Pulmonary artery endothelial cell (primary cell): ENCODE measurements around the gene CLTCL1. TPM values are rescaled to one million over a fixed set of nuclear protein-coding genes. Genes with fewer than 3 reads are reported as not detected.
"Not testable (repeated sequence)": the region's sequence is repeated elsewhere in the genome, so short reads cannot be mapped to it uniquely, and the experiment has no call there.

ENCODE experiments used
- DNase-seq: peaks from one replicate; pipeline ENCODE4 v3.0.0-alpha.2; 2011; ENCODE audit warnings: low read depth, low spot score
- total RNA-seq: library from RNA; depleted of rRNA; stranded (reverse); fragments of >200 nt; gene quantifications from 2 replicates; pipeline ENCODE4 v1.2.3, GENCODE V29; 2014

The CLTCL1 gene
- total RNA-seq, 1 donor from 2014 or later: 4.4 TPM

DNA sequence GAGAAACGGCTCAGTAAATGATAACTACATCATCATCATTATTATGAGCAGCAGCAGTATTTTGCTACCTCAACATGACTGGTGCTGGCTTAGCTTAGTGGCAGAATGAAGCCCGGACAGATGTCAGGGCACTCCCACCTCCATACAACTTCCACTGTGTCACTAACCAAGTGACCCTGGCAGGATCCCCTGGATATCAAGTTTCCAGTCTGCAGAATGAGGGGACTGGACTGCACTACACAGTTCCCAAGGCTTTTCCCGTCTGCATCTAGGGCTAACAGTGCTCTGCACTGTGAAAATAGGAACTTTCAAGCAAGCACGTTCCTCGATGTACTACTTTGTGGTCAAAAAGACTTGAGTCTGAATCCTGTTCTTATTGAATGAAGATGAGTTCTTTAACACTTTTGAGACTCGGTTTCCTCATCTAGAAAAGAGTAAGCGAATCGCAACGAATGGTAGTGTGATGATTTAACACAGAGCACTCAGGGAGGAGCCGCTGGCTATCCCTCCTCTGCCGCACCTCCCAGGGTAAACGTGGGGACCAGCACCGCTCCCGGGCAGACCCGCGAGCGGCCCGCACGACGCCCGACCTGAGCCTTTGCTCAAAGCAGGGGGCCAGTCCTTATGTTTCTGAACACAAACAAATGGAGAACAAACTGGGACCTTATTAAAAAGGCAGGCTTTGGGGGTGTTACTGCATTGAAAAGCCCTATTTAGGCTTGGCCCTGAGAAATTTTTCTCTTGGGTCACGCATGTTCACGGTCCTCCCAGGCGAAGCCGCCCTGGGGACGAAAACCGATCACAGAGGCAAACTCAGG lies 910 bp downstream of the CLTCL1 start:
- DNase-seq: no peak

DNA sequence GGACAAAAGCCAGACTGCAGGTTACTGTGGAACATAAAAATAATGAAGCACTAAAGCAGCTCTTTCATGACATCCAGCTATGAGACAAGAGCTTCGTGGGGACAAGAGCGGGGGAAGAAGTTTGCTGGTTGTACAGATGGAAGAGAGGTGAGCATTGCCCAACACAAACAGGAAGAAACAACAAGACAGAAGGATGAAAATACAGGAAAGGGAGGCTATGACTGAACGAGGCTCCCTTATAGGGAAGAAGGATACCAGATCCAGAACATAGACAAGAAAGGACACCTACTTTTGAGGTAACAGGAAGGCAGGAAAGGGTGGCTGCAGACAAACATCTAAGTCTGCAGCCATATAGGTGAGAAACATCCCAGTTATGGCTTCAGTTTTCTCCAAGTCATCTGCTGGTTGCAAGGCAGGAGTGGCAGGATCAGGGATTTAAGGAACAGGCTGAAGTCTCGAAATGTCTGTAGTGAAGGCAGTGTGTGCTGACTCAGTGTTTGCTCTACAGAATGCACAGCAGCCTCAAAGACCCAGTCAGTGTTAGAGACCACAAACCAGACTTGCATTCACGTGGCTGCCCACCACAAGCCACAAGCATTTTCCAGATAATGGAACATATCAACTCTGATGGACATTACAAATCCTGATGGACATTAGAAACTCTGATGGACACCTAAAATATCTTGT lies 1.9 kb downstream of the CLTCL1 start:
- DNase-seq: no peak

DNA sequence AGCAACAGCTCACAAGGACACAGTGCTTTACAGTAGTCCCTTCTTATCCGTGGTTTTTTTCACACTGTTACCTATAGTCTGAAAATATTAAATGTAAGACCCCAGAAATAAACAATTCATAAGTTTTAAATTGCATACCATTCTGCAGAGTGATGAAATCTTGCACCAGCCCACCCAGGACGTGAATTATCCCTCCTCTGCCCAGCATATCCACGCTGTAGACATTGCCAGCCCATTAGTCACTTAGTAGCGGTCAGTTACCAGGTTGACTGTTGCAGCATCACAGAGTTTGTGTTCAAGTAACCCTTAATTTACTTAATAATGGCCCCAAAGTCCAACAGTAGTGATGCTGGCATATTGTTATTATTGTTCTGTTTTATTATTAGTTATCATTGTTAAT lies 3.6 kb downstream of the CLTCL1 start:
- no peak for DNase-seq

DNA sequence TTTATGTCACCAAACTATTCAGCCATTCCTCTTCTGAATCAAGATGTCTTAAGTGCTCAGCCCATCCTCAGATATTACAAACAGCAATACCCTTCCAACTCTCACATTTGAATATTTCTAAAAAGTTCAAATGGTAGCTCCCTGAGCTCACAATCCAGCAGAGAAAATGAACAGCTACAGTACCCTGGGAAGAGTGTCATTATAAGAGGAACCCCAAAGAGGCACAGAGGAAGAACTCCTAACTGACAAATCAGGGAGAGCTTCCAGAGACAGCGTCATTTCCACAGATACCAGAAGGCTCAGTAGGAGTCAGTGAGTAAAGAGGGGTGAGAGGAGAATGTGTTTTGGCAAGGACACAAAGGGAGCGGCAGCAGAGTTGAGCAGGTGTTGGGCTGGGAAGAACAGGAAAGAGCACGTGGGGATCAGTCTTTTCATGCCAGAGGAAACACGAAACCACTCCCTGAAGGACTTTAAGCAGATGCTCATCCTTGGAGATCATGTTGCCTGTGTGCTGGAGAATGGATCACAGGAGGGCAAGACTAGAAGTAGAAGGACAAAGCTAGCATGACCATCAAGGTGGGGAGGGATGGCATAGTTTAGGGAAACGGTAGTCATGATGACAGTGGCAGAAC lies 4.3 kb downstream of the CLTCL1 start:
- no peak for DNase-seq

DNA sequence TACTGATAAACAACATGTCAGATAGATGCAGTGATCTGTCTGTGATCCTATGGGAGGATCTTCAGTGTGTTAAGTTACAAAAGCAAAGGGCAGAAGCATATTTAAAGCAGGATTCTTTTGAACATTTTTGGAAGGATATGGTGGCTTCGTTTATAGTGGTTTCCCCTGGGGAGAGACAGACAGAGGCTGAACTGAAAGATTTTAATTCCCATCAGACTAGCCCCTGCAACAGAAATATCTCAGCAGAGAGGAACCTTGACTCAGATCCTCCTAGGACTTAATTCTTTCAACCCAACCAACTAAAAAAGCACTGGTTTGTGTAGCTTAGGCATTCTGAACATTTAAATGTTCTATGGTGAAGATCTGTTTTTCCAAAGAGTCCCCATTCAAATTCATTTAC lies 5.7 kb downstream of the CLTCL1 start:
- DNase-seq: no peak

DNA sequence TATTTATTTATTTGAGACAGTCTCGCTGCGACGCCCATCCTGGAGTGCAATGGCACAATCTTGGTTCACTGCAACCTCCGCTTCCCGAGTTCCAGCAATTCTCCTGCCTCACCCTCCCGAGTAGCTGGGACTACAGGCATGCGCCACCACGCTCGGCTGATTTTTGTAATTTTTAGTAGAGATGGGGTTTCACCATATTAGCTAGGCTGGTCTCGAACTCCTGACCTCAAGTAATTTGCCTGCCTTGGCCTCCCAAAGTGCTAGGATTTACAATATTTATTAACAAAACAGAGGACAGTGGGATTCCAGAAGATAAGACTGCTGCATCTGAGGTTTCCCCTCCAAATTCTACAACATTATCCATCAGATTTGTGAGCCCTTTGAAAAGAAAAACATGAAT lies 12.4 kb downstream of the CLTCL1 start:
- not testable (repeated sequence) for DNase-seq

DNA sequence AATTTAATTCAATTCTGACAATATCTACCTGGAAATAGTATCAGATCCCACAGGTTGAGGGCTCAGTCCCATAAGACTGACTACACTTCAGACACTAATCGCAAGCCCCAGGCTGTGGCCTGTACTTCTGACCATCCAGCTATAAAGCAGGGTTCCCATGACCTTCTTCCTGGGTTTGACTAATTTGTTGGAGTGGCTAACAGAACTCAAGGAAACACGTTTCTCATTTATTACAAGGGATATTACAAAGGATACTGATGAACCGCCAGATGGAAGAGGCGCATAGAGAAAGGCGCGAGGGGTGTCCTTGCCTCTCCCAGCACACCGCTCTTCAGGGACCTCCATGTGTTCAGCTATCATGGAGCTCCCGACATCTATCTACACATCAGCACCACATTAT lies 13.7 kb downstream of the CLTCL1 start:
- no peak for DNase-seq

DNA sequence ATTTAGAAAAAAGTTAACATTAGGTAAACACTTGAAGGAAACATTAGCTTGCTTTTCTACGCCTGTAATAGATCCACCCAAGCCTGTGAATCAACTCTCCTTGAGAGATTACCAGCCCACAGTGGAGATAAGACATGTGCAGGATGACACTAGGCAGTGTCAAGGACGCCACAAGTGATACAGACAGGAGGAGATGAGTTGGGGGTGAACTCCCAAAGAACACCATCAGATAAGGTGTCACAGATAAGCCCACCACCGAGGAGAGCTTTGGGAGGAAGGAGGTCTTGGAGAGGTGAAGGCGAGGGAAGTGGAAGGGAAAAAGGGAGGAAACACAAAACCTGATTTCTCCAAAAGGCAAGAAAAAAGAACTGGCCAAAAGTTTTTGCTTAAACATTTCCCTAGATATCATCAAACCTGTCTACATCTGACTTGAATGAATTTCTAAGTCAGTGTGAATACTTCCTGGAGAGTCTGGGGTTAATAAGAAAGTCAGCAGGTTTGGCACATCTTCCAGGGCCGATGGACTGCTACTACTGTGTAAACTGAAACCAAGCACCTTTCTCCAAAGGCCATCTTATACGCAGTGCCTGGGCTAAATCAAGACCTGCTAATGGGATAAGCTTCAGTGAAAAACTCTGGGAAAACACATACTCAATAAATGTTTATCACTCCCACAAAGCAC lies 15.5 kb downstream of the CLTCL1 start:
- no peak for DNase-seq

DNA sequence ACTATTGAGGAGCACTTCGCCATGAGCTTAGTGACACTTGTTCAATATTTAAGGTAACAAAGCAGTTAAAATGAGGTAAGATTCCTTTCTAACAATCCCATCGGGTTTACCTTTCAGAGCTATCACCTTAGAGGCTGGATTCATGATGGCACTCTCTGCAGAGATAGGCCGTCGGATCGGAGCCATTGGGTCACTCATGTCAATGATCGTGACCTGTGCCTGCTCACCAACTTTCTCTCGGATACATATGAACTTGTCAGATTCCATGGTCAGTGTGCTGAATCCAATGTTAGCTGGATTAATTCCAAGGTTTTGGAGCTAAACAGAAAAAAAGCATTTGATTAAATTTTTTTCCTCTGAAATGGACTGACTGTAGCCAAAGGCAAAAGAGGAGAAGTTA lies 16.0 kb downstream of the CLTCL1 start:
- DNase-seq: no peak

DNA sequence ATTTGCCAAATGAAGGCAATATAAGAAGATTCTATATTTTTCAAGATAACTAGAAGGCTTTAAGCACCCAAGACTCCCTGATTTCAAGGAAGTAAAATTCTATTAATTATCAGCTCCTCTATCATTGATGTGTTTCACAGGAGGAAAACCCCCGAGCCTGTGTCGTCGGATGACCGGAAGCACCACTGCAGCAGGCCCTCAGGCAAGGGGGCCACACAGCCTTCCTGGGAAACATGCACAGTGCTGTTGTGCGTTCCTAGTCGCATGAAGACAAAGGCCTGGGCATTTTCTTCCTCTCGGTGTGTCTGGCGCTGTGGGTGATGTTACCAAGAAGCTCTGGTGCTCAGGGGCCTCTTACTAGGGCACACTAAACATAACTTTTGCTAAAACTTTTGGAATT lies 16.4 kb downstream of the CLTCL1 start:
- no peak for DNase-seq

DNA sequence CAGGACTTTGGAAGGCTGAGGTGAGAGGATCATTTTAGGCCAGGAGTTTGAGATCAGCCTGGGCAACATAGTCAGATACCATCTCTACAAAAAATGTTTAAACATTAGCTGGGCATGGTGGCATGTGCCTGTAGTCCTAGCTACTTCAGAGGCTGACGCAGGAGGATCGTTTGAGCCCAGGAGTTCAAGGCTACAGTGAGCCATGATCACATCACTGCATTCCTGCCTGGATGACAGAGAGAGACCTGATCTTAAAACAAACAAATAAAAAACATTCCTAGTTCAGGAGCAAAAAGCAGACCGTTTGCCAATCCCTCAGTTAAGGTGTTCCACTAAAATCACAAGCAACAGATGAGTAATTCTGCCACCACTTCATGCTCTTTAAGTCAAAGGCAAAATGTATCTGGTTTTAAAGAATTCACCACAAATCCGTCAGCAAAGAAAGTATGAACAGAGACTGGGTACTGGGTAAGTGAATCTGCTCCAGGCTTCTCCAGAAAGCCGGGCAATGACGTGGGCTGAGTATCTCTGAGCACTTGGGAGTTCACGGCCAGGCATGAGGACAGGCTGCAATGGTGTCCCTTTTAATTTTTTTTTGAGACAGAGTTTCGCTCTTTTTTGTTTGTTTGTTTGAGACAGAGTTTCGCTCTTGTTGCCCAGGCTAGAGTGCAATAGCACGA lies 19.5 kb downstream of the CLTCL1 start:
- DNase-seq: no peak

DNA sequence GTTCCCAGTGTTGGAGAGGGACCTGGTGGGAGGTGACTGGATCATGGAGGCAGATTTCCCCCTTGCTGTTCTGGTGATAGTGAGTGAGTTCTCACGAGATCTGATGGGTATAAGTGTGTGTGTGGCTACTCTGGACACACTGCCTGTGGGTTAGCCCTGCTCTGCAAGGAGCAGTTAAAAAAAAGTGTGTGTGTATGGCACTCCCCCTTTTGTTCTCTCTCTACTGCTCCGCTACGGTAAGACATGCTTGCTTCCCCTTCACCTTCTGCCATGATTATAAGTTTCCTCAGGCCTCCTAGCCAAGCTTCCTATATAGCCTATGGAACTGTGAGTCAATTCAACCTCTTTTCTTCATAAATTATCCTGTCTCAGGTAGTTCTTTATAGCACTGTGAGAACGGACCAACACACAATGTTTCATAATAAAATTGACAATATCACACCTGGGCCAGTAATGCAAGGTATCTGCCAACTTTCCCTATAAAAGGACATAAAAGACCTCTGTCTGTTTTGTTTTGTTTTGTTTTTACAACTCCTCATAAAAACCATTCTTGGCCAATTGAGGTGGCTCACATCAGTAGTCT lies 20.2 kb downstream of the CLTCL1 start:
- DNase-seq: no peak

DNA sequence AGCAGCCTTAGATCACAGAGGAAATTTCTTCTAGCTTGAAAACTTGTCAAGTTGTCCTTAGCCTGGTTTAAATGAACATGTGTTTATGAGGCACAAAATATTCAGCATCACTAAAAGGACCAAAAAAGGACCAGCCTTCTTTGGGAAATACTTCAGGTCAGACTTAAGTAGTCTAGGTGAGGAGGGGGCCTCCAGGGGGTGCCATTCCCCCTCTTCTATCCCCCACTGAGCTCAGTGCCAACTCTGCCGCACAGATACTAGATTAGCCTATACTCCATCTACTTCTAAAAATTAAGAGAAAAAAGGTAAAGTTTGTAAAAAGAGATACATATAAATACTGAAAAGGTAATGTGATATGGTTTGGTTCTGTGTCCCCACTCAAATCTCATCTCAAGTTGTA lies 20.6 kb downstream of the CLTCL1 start:
- no peak for DNase-seq

DNA sequence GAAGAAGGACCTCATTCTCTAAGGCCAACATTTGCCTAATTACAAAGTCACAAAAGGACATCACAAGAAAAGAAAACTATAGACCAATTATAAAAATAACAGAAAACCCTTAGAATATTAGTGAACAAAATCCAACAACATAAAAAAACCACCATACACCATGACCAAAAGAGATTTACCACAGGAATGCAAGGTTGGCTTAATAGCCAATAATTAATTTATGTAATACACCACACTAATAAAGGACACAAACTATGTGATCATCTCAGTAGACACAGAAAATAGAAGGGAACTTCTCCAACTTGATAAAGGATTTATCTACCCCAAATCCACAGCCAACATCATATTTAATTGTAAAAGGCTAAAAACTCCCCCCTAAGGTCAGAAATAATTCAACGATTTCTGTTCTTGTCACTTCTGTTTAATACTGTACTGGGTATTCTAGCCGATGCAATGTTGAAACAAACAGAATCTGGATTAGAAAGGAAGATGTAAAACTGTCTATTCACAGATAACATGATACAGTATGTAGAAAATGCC lies 24.9 kb downstream of the CLTCL1 start:
- DNase-seq: no peak

DNA sequence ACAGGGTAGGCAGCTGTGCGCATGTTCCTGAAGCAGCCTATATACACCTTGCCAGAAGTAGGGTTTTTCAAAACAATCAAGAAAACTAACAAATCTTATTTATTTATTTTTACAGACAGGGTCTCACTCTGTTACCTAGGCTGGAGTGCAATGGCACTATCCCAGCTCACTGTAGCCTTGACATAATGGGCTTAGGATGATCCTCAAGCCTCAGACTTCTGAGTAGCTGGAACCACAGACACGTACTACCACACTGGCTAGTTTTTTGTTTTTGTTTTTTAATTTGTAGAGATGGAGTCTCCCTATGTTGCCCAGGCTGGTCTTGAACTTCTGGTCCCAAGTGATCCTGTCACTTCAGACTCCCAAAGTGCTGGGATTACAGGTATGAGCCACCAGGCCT lies 25.7 kb downstream of the CLTCL1 start:
- no peak for DNase-seq

DNA sequence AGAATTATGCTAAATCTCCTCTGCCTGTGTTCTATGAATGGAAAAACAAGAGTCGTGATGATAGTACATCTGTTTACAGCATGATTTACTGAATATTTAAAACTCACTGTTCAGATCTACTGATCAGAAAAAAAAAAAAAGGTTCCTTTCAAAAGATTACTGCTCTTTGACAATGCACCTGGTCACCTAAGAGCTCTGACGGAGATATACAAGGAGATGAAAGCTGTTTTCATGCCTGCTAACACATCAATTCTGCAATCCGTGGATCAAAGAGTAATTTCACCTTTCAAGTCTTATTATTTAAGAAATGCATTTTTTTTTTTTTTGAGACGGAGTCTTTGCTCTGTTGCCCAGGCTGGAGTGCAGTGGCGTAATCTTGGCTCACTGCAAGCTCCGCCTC lies 30.7 kb downstream of the CLTCL1 start:
- DNase-seq: no peak

DNA sequence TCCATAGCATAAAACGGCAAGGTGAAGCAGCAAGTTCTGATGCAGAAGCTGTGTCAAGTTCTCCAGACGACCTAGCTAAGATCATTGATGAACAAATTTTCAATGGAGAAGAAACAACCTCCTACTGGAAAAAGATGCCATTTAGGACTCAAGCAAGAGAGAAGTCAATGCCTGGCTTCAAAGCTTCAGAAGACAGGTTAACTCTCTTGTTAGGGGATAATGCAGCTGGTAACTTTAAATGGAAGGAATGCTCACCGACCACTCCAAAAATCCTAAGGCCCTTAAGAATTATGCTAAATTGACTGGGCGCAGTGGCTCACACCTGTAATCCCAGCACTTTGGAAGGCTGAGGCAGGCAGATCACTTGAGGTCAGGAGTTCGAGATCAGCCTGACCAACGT lies 31.3 kb downstream of the CLTCL1 start:
- DNase-seq: no peak

DNA sequence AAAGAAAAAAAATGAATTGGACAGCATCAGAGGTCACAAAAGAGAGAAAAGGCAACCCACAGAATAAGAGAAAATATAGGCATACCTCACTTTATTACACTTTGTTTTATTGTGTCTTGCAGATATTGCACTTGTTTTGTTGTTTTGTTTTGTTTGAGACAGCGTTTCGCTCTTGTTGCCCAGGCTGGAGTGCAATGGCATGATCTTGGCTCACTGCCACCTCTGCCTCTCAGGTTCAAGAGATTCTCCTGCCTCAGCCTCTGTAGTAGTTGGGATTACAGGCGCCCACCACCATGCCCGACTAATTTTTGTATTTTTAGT lies 32.6 kb downstream of the CLTCL1 start:
- not testable (repeated sequence) for DNase-seq

DNA sequence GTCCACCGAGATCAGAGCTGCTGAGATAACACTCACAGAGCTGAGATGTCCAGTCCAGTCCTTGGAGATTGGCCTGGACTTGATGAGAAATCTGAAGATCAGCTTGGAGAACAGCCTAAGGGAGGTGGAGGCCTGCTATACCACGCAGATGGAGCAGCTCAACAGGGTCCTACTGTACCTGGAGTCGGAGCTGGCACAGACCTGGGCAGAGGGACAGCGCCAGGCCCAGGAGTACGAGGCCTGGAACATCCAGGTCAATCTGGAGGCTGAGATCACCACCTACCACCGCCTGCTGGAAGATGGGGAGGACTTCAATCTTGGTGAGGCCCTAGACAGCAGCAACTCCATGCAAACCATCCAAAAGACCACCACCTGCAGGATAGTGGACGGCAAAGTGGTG lies 33.1 kb downstream of the CLTCL1 start:
- no peak for DNase-seq

DNA sequence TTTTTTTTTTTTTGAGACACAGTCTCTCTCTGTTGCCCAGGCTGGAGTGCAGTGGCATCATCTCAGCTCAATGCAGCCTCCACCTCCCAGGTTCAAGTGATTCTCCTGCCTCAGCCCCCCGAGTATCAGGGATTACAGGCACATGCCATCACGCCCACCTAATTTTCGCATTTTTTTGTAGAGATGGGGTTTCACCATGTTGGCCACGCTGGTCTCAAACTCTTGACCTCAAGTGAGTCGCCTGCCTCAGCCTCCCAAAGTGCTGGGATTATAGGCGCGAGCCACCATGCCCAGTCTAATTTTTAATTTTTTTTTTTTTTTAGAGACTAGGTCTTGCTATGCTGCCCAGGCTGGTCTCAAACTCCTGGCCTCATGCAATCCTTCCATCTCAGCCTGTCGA lies 35.2 kb downstream of the CLTCL1 start:
- DNase-seq: not testable (repeated sequence)

DNA sequence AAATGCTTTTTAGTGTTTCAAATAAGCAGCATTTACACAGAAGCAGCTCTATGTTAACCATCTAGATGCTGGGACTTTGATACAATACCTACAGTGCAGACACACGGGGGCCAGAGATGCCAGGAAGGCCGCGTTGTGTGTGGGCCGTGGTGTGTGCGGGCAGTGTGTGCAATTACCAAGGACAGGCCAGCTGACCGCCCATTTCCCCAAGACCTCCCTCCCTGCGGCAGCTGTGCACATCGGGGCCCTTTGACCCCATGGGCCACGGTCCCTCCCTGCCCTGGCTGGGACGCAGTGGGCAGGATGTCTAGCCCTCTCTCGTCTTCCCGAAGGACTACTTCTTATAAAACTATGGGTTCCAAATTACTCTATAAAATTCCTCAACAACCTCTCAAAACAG lies 38.4 kb downstream of the CLTCL1 start:
- DNase-seq: no peak
